Measurements from ENCODE around the gene CNTN1. TPM values are rescaled to one million over a fixed set of nuclear protein-coding genes. Genes with fewer than 3 reads are reported as not detected.

The CNTN1 gene
- polyA plus RNA-seq, 1 donor from 2014 or later, result 101 TPM

GRCh38 chr12:40646911-40647310 lies 45.3 kb upstream of the CNTN1 start:
- no peaks in the 10 kb centered on the region for H3K9me2 ChIP-seq (ENCODE audit: insufficient read depth, low read length)
- no peak overlapping the region for H2AFZ ChIP-seq (ENCODE audit: low read depth, low read length)
- no peak for TF ChIP-seq SMC3 (conservative IDR thresholded peaks at IDR 0.05; ENCODE audit: poor library complexity)
- peak; percentile 11 for TF ChIP-seq EP300 (conservative IDR thresholded peaks at IDR 0.05; ENCODE audit: poor library complexity, severe bottlenecking)
- H4K20me1 ChIP-seq (ENCODE audit: insufficient read depth), result no peaks in the 10 kb centered on the region
- H3K36me3 ChIP-seq (ENCODE audit: insufficient read depth, low read length), result no peaks in the 10 kb centered on the region
- H3K9me3 ChIP-seq (ENCODE audit: low read length), result no peaks in the 10 kb centered on the region
- no peak overlapping the region for H3K4me2 ChIP-seq (ENCODE audit: low read length)
- no peaks in the 10 kb centered on the region for H3K27me3 ChIP-seq (ENCODE audit: insufficient read depth, low read depth, low read length)
- H3K4me3 ChIP-seq (ENCODE audit: low read length), result no peak overlapping the region
- H3K79me2 ChIP-seq (replicated peaks; ENCODE audit: insufficient read depth, low read length), result no peaks in the 10 kb centered on the region
- no peaks in the 10 kb centered on the region for H3F3A ChIP-seq (ENCODE audit: insufficient read depth, low read length, poor library complexity, severe bottlenecking)
- H3K27ac ChIP-seq (ENCODE audit: low read length), result no peak overlapping the region
- no peak overlapping the region for H3K9ac ChIP-seq (ENCODE audit: low read length)

DNA sequence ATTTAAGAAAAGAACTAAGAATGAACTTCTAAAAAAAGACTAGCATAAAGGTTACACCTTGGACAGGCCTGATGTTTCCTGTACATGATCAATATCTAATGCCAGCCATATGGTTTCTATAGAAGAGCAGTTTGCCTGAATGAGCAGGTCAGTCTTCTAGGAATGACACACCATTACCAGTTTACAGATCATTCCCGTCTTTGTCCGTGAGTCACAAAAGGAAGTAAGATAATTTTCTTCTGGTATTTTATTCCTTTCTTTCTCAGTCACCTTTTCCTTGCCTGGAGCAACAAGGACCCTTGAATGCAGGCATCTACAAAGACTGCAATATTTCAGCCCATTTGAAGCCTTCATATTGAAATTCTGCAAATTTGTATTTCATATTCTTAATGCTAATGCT lies 44.6 kb upstream of the CNTN1 start:
- H3K79me2 ChIP-seq (replicated peaks; ENCODE audit: insufficient read depth, low read length), result no peaks in the 10 kb centered on the region
- no peaks in the 10 kb centered on the region for H4K20me1 ChIP-seq (ENCODE audit: insufficient read depth)
- no peak overlapping the region for H3K4me2 ChIP-seq (ENCODE audit: low read length)
- H2AFZ ChIP-seq (ENCODE audit: low read depth, low read length), result no peak overlapping the region
- H3K27me3 ChIP-seq (ENCODE audit: insufficient read depth, low read depth, low read length), result no peaks in the 10 kb centered on the region
- H3K9me2 ChIP-seq (ENCODE audit: insufficient read depth, low read length), result no peaks in the 10 kb centered on the region
- H3F3A ChIP-seq (ENCODE audit: insufficient read depth, low read length, poor library complexity, severe bottlenecking), result no peaks in the 10 kb centered on the region
- no peaks in the 10 kb centered on the region for H3K9me3 ChIP-seq (ENCODE audit: low read length)
- no peak overlapping the region for H3K9ac ChIP-seq (ENCODE audit: low read length)
- no peaks in the 10 kb centered on the region for H3K36me3 ChIP-seq (ENCODE audit: insufficient read depth, low read length)
- no peak overlapping the region for H3K27ac ChIP-seq (ENCODE audit: low read length)
- no peak overlapping the region for H3K4me3 ChIP-seq (ENCODE audit: low read length)
- no peak for TF ChIP-seq EP300 (conservative IDR thresholded peaks at IDR 0.05; ENCODE audit: poor library complexity, severe bottlenecking)
- no peak for TF ChIP-seq MXI1 (conservative IDR thresholded peaks at IDR 0.05; ENCODE audit: poor library complexity, severe bottlenecking)
- TF ChIP-seq POLR2AphosphoS5 (IDR thresholded peaks at IDR 0.05), result no peak
- TF ChIP-seq, protein P1, sequence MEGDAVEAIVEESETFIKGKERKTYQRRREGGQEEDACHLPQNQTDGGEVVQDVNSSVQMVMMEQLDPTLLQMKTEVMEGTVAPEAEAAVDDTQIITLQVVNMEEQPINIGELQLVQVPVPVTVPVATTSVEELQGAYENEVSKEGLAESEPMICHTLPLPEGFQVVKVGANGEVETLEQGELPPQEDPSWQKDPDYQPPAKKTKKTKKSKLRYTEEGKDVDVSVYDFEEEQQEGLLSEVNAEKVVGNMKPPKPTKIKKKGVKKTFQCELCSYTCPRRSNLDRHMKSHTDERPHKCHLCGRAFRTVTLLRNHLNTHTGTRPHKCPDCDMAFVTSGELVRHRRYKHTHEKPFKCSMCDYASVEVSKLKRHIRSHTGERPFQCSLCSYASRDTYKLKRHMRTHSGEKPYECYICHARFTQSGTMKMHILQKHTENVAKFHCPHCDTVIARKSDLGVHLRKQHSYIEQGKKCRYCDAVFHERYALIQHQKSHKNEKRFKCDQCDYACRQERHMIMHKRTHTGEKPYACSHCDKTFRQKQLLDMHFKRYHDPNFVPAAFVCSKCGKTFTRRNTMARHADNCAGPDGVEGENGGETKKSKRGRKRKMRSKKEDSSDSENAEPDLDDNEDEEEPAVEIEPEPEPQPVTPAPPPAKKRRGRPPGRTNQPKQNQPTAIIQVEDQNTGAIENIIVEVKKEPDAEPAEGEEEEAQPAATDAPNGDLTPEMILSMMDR (IDR thresholded peaks at IDR 0.05; ENCODE audit: poor library complexity, severe bottlenecking), result no peak
- TF ChIP-seq REST (IDR thresholded peaks at IDR 0.05; ENCODE audit: borderline replicate concordance), result no peak
- no peak for TF ChIP-seq SMC3 (conservative IDR thresholded peaks at IDR 0.05; ENCODE audit: poor library complexity)
- TF ChIP-seq TAF1 (IDR thresholded peaks at IDR 0.05; ENCODE audit: low read depth), result no peak
- TF ChIP-seq RAD21 (conservative IDR thresholded peaks at IDR 0.05), result no peak
- TF ChIP-seq EZH2 (IDR thresholded peaks at IDR 0.05; ENCODE audit: borderline replicate concordance, insufficient read depth, low read length, poor library complexity, severe bottlenecking), result no peak

GRCh38 chr12:40648519-40648918 lies 43.7 kb upstream of the CNTN1 start:
- H3K4me3 ChIP-seq (ENCODE audit: low read length), result no peak overlapping the region
- H3K4me2 ChIP-seq (ENCODE audit: low read length), result no peak overlapping the region
- no peaks in the 10 kb centered on the region for H4K20me1 ChIP-seq (ENCODE audit: insufficient read depth)
- H3K27ac ChIP-seq (ENCODE audit: low read length), result no peak overlapping the region
- H3K79me2 ChIP-seq (replicated peaks; ENCODE audit: insufficient read depth, low read length), result no peaks in the 10 kb centered on the region
- H3K27me3 ChIP-seq (ENCODE audit: insufficient read depth, low read depth, low read length), result no peaks in the 10 kb centered on the region
- H3K9me3 ChIP-seq (ENCODE audit: low read length), result no peaks in the 10 kb centered on the region
- H3K9me2 ChIP-seq (ENCODE audit: insufficient read depth, low read length), result no peaks in the 10 kb centered on the region
- TF ChIP-seq EZH2 (IDR thresholded peaks at IDR 0.05; ENCODE audit: borderline replicate concordance, insufficient read depth, low read length, poor library complexity, severe bottlenecking), result no peak
- no peak for TF ChIP-seq REST (IDR thresholded peaks at IDR 0.05; ENCODE audit: borderline replicate concordance)
- TF ChIP-seq, protein P1 (IDR thresholded peaks at IDR 0.05; ENCODE audit: poor library complexity, severe bottlenecking), result no peak
- TF ChIP-seq EP300 (conservative IDR thresholded peaks at IDR 0.05; ENCODE audit: poor library complexity, severe bottlenecking), result peak; percentile 24
- TF ChIP-seq POLR2AphosphoS5 (IDR thresholded peaks at IDR 0.05), result peak; percentile 49
- no peak for TF ChIP-seq RAD21 (conservative IDR thresholded peaks at IDR 0.05)
- no peak overlapping the region for H2AFZ ChIP-seq (ENCODE audit: low read depth, low read length)
- no peaks in the 10 kb centered on the region for H3F3A ChIP-seq (ENCODE audit: insufficient read depth, low read length, poor library complexity, severe bottlenecking)
- H3K36me3 ChIP-seq (ENCODE audit: insufficient read depth, low read length), result no peaks in the 10 kb centered on the region
- H3K9ac ChIP-seq (ENCODE audit: low read length), result no peak overlapping the region

Measured in neural cell (in vitro differentiated cells).